GM23338 (cell line): Measurements from ENCODE around the gene ALG9. TPM values are rescaled to one million over a fixed set of nuclear protein-coding genes. Genes with fewer than 3 reads are reported as not detected.

Source experiments
- ATAC-seq: fragments of 200-7000 bp; cut with Tn5 transposase; 3 replicates; pipeline ENCODE4 v1.9.1; 2020
- DNase-seq: peaks from one replicate; pipeline ENCODE4 v3.0.0-alpha.2; 2015; ENCODE audit warnings: low spot score
- H2AFZ ChIP-seq: fragments of 200-600 bp; sonication (generic); 2 replicates; pipeline ENCODE4 v1.8.0; 2016; ENCODE audit warnings: antibody characterized with exemption, mild to moderate bottlenecking, moderate library complexity
- H3F3A ChIP-seq: fragments of 200-600 bp; sonication (generic); replicated peaks from 2 replicates; pipeline ENCODE4 v1.8.0; 2017; ENCODE audit warnings: antibody characterized with exemption, mixed run types, low read depth
- H3K27ac ChIP-seq: fragments of 200-600 bp; sonication (generic); 2 replicates; pipeline ENCODE4 v1.6.1; 2016; ENCODE audit warnings: low read depth
- H3K27me3 ChIP-seq: fragments of 200-600 bp; sonication (generic); 2 replicates; pipeline ENCODE4 v1.8.0; 2016; ENCODE audit warnings: mild to moderate bottlenecking, mixed run types, moderate library complexity; ENCODE audit not compliant: insufficient read depth
- H3K36me3 ChIP-seq: fragments of 200-600 bp; sonication (generic); 2 replicates; pipeline ENCODE4 v1.8.0; 2016; ENCODE audit warnings: mild to moderate bottlenecking; ENCODE audit not compliant: insufficient read depth
- H3K4me1 ChIP-seq: fragments of 200-600 bp; sonication (generic); 2 replicates; pipeline ENCODE4 v1.8.0; 2016; ENCODE audit warnings: mild to moderate bottlenecking, moderate library complexity; ENCODE audit not compliant: insufficient read depth
- H3K4me2 ChIP-seq: fragments of 200-600 bp; sonication (generic); 2 replicates; pipeline ENCODE4 v1.7.1; 2017; ENCODE audit warnings: mixed run types
- H3K4me3 ChIP-seq: fragments of 200-600 bp; sonication (generic); 2 replicates; pipeline ENCODE4 v1.6.1; 2016; ENCODE audit warnings: mixed run types
- H3K79me2 ChIP-seq: fragments of 200-600 bp; sonication (generic); replicated peaks from 2 replicates; pipeline ENCODE4 v1.8.0; 2017; ENCODE audit warnings: mild to moderate bottlenecking; ENCODE audit not compliant: insufficient read depth
- H3K9me2 ChIP-seq: fragments of 200-600 bp; sonication (generic); 2 replicates; pipeline ENCODE4 v1.8.0; 2017; ENCODE audit not compliant: insufficient read depth
- H4K20me1 ChIP-seq: fragments of 200-600 bp; sonication (generic); replicated peaks from 2 replicates; pipeline ENCODE4 v1.8.0; 2017; ENCODE audit warnings: mild to moderate bottlenecking; ENCODE audit not compliant: insufficient read depth
- H3K27ac Mint-ChIP-seq: 2 replicates; pipeline ENCODE4 v1.8.0; 2020; ENCODE audit warnings: inconsistent platforms, mild to moderate bottlenecking, moderate library complexity, mixed read lengths
- H3K27me3 Mint-ChIP-seq: 3 replicates; pipeline ENCODE4 v1.8.0; 2022; ENCODE audit warnings: low read depth, mild to moderate bottlenecking, moderate library complexity, mixed read lengths, inconsistent platforms; ENCODE audit not compliant: insufficient read depth, poor library complexity
- H3K36me3 Mint-ChIP-seq: 3 replicates; pipeline ENCODE4 v1.8.0; 2021; ENCODE audit warnings: low read depth, mild to moderate bottlenecking, inconsistent platforms, moderate library complexity, mixed read lengths
- H3K4me1 Mint-ChIP-seq: 3 replicates; pipeline ENCODE4 v1.8.0; 2020; ENCODE audit warnings: mild to moderate bottlenecking, inconsistent platforms, mixed read lengths
- H3K4me3 Mint-ChIP-seq: 3 replicates; pipeline ENCODE4 v1.8.0; 2021; ENCODE audit warnings: moderate library complexity, mild to moderate bottlenecking, inconsistent platforms, mixed read lengths
- H3K9me3 Mint-ChIP-seq: 3 replicates; pipeline ENCODE4 v1.8.0; 2020; ENCODE audit warnings: moderate library complexity, mild to moderate bottlenecking, inconsistent platforms, mixed read lengths
- ETS1 ChIP-seq: IDR thresholded peaks from 2 replicates; pipeline ENCODE4 v1.6.1; 2016; ENCODE audit warnings: antibody characterized with exemption
- EZH2 ChIP-seq: fragments of 200-600 bp; sonication (generic); IDR thresholded peaks from one replicate; pipeline ENCODE4 v1.8.0; 2017; ENCODE audit warnings: antibody characterized with exemption, mild to moderate bottlenecking, low read depth; ENCODE audit not compliant: unreplicated experiment
- REST ChIP-seq: IDR thresholded peaks from one replicate; pipeline ENCODE4 v1.6.1; 2018; ENCODE audit warnings: antibody characterized with exemption; ENCODE audit not compliant: unreplicated experiment
- polyA plus RNA-seq: library from polyadenylated mRNA; unstranded; fragments of >200 nt; fragmentation: Nextera tagmentation; extraction: Ambion mirVana; gene quantifications from 2 replicates; pipeline ENCODE4 v1.2.1, GENCODE V29; 2016
- total RNA-seq: library from RNA; depleted of rRNA; stranded (reverse); fragments of >200 nt; shearing (Covaris generic); gene quantifications from 2 replicates; pipeline ENCODE4 v1.2.3, GENCODE V29; 2014
- TF ChIP-seq, protein P1 (sequence below), 2 experiments: fragments of 200-600 bp in 1 of 2; sonication (generic) in 1 of 2; conservative IDR thresholded peaks; 2 replicates each; pipeline versions ENCODE4 v1.5.1 to v1.6.1; 2016 to 2017; ENCODE audit warnings: antibody characterized with exemption in 2 of 2, low read depth in 2 of 2, mild to moderate bottlenecking in 2 of 2, moderate library complexity in 1 of 2

The ALG9 gene
- total and polyA plus RNA-seq, 2 experiments from 2014 or later: 25.4 to 31.1 TPM

DNA sequence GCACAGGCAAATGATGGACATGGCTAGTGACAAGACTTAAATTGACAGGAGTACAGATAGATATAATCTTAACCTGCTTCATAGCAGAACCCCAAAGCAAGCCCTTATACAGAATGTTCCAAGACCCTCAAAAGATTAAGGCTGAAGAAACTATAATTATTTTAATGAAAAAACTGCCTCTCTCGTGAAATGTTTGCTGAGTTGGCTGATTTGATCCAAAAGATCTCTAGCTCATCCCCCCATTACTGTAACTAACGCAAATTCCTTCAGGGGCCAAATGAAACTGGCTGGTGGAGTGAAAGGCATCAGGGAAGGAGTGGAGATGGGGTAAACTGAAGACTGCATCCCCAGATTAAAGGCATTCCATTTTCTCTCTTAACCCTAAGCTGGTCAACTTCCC lies 19.3 kb downstream of the ALG9 start:
- peaks cover 8% of the 10 kb centered on the region; the same call in 1 of the 3 replicates for H3K36me3 Mint-ChIP-seq
- H3K27ac Mint-ChIP-seq: no peak overlapping the region
- ATAC-seq: no peak
- Histone ChIP-seq H3K79me2 (no peaks in the 10 kb centered on the region), H3K4me2 (no peak overlapping the region), H3K27ac (no peak overlapping the region), H3K4me1 (no peaks in the 10 kb centered on the region), H3K36me3 (no peaks in the 10 kb centered on the region), H3K4me3 (no peak overlapping the region), H3K27me3 (no peaks in the 10 kb centered on the region), H3F3A (no peaks in the 10 kb centered on the region), H4K20me1 (no peaks in the 10 kb centered on the region), H2AFZ (no peak overlapping the region), H3K9me2 (no peaks in the 10 kb centered on the region)
- H3K27me3 Mint-ChIP-seq: no peaks in the 10 kb centered on the region
- peaks cover 1% of the 10 kb centered on the region for H3K4me1 Mint-ChIP-seq
- H3K4me3 Mint-ChIP-seq: no peak overlapping the region
- H3K9me3 Mint-ChIP-seq: no peaks in the 10 kb centered on the region
- TF ChIP-seq ETS1 (no peak), EZH2 (no peak)
- DNase-seq: no peak

- no peak overlapping the region for H3K4me2 ChIP-seq
- H3K4me1 ChIP-seq: no peaks in the 10 kb centered on the region
- Mint-ChIP-seq H3K4me1 (peaks cover 6% of the 10 kb centered on the region), H3K9me3 (no peaks in the 10 kb centered on the region), H3K36me3 (peaks cover 8% of the 10 kb centered on the region; the same call in 1 of the 3 replicates), H3K27ac (no peak overlapping the region), H3K27me3 (no peaks in the 10 kb centered on the region), H3K4me3 (no peak overlapping the region)
- no peaks in the 10 kb centered on the region for H3K79me2 ChIP-seq
- no peaks in the 10 kb centered on the region for H4K20me1 ChIP-seq
- H2AFZ ChIP-seq: no peak overlapping the region
- no peaks in the 10 kb centered on the region for H3K36me3 ChIP-seq
- H3K4me3 ChIP-seq: no peak overlapping the region
- H3F3A ChIP-seq: no peaks in the 10 kb centered on the region
- DNase-seq: peak; percentile 32
- no peak overlapping the region for H3K27ac ChIP-seq
- no peak; the same call in 2 of the 3 replicates for ATAC-seq
- TF ChIP-seq REST: no peak
- TF ChIP-seq, protein P1, sequence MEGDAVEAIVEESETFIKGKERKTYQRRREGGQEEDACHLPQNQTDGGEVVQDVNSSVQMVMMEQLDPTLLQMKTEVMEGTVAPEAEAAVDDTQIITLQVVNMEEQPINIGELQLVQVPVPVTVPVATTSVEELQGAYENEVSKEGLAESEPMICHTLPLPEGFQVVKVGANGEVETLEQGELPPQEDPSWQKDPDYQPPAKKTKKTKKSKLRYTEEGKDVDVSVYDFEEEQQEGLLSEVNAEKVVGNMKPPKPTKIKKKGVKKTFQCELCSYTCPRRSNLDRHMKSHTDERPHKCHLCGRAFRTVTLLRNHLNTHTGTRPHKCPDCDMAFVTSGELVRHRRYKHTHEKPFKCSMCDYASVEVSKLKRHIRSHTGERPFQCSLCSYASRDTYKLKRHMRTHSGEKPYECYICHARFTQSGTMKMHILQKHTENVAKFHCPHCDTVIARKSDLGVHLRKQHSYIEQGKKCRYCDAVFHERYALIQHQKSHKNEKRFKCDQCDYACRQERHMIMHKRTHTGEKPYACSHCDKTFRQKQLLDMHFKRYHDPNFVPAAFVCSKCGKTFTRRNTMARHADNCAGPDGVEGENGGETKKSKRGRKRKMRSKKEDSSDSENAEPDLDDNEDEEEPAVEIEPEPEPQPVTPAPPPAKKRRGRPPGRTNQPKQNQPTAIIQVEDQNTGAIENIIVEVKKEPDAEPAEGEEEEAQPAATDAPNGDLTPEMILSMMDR (conservative IDR thresholded peaks at IDR 0.05; ENCODE audit: low read depth in 2 of 2): peak; percentile 52 to 57
- H3K27me3 ChIP-seq: no peaks in the 10 kb centered on the region
- H3K9me2 ChIP-seq: no peaks in the 10 kb centered on the region
Observed at GRCh38 chr11:111851636-111852035, 19.7 kb downstream of the ALG9 start.
